Nephron (organoid): Measurements from ENCODE around the gene SPATA31A5.
"Not testable (repeated sequence)": the region's sequence is repeated elsewhere in the genome, so short reads cannot be mapped to it uniquely, and the experiment has no call there.

Experiments used
- H3K27ac Mint-ChIP-seq, 3 experiments: 2 replicates each; pipeline ENCODE4 v1.8.0; 2020; ENCODE audit warnings: mixed read lengths in 3 of 3, mild to moderate bottlenecking in 2 of 3, moderate library complexity in 1 of 3
- H3K27me3 Mint-ChIP-seq: 2 replicates; pipeline ENCODE4 v1.8.0; 2021; ENCODE audit warnings: low read depth, mild to moderate bottlenecking, moderate library complexity, mixed read lengths
- H3K36me3 Mint-ChIP-seq: 2 replicates; pipeline ENCODE4 v1.8.0; 2020; ENCODE audit warnings: low read depth, mixed read lengths
- H3K4me1 Mint-ChIP-seq: 2 replicates; pipeline ENCODE4 v1.8.0; 2020; ENCODE audit warnings: mixed read lengths
- H3K4me3 Mint-ChIP-seq, 3 experiments: 2 replicates each; pipeline ENCODE4 v1.8.0; 2020; ENCODE audit warnings: mild to moderate bottlenecking in 3 of 3, mixed read lengths in 3 of 3, moderate library complexity in 2 of 3
- H3K9me3 Mint-ChIP-seq: 2 replicates; pipeline ENCODE4 v1.8.0; 2020; ENCODE audit warnings: mixed read lengths

SPATA31A5 gene

DNA sequence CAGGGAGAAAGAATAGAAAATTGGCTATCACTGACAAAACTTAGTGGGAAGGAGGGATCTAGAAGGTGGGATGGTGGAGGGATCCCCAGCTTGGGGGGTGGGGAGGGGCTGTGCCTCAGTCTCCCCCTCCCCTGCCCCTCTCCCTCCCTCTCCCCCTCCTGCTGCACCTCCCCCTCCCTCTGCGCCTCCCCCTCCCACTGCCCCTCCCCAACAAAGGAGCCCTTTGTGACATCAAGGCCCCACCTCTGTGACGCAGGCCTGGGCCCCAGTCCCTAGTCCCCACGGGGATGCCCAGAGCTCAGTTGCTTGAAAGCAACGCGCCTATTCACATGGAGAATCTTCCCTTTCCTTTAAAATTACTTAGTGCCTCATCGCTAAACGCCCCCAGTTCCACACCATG, at the start of gene SPATA31A5:
Gene SPATA31A5, plus strand, starts transcription at position 301 of the 400 bp plus-strand sequence. Its CDS starts 29 bp downstream, at position 330.
- H3K4me1 Mint-ChIP-seq, H3K36me3 Mint-ChIP-seq, H3K27me3 Mint-ChIP-seq, H3K27ac Mint-ChIP-seq, H3K9me3 Mint-ChIP-seq, H3K4me3 Mint-ChIP-seq: not testable (repeated sequence)

DNA sequence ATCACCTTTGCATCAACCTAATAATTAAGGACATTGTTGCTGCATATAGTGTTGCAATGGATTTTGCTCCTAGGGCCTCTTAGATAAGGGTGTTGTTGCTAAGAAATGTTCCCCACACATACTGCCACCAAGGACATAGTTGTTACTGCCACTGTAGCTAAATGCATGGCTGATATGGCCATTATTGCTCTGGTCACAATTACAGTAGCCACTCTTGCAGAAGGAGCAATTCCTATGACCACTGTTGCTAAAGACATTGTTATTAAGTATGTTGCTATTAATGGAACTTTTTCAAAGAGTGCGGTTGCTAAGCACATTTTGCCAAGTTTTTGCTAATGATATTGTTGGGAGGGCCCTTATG, 48.8 kb downstream of the SPATA31A5 start:
- H3K27me3 Mint-ChIP-seq, H3K9me3 Mint-ChIP-seq, H3K27ac Mint-ChIP-seq, H3K36me3 Mint-ChIP-seq, H3K4me1 Mint-ChIP-seq, H3K4me3 Mint-ChIP-seq: not testable (repeated sequence)

DNA sequence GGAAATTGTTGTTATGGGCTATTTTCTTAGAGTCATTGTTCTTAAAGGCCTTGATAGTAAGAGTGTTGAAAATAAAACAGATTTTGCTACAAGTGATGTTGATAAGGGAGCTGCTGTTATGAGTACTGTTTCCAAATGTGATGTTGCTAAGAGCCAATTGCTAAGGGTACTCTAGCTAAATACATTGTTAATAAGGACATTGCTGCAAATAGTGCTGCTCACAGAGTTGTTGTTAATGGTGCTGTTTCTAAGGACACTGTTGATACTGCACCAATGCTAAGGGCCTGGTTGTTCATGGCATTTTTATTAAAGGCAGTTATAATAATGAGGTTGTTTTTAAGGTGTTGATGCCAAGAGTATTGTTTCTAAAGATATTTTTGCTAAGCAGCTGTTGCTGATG, 52.2 kb downstream of the SPATA31A5 start:
- H3K27me3 Mint-ChIP-seq, H3K9me3 Mint-ChIP-seq, H3K4me1 Mint-ChIP-seq: not testable (repeated sequence)

More for the DNA sequence above, 52.2 kb downstream of the SPATA31A5 start:
- not testable (repeated sequence) for H3K27ac Mint-ChIP-seq, H3K36me3 Mint-ChIP-seq, H3K4me3 Mint-ChIP-seq
